NCI-H82 treated with DMSO at 0.1 percent for 48 hours (cell line): Measurements from ENCODE around the gene PLA2G2A.
"Not testable (repeated sequence)": the region's sequence is repeated elsewhere in the genome, so short reads cannot be mapped to it uniquely, and the experiment has no call there.

Experiments used
- DNase-seq: peaks from one replicate; lab custom pipeline; 2025; ENCODE audit not compliant: unreplicated experiment; lab: John Stamatoyannopoulos, UW

The PLA2G2A gene, protein sequence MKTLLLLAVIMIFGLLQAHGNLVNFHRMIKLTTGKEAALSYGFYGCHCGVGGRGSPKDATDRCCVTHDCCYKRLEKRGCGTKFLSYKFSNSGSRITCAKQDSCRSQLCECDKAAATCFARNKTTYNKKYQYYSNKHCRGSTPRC

GRCh38 chr1:19979494-19979977 lies at the start of gene PLA2G2A:
TSS of gene PLA2G2A (minus strand) at chr1:19979618. CDS start at chr1:19978773, 845 bp downstream.
- DNase-seq, result no peak

DNA sequence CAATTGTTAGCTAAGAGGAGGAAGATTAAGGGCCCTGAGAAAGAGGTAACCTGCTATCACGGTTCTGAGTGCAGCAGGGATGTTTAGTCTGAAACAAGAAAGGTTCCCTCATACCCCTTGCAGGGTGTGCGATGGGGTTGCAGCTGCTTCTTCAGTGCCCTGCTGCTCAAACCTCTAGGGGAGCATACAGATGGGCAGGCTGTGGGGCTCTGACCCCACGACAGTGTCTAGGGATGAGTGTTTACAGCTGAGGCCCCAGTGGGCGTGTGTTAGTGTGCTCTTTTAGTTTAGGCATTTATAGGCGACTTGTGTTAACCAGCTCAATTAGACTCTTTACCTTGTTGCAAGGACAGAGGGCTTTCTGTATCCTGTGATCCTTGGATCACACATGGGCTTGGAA lies 49.3 kb upstream of the PLA2G2A start:
- no peak for DNase-seq

DNA sequence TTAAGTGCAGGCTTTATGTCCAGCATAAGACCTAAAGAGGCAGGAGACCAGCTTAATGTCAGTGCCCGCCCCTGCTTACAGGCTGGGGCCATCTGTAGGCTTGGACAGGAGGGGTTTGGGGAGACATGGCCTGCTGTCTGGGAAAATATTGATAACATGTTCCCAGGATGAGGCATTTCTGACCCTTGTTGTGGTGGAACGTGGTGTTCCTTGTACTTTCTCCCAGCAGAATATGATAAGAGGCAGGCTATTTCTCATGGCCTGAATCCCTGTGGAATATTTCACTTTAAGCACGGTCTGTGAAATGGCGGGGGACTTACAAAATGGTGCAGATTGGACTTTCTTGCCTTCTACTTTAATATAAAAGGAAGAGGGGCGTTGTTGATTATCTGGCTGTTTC lies 48.7 kb upstream of the PLA2G2A start:
- DNase-seq, result no peak

DNA sequence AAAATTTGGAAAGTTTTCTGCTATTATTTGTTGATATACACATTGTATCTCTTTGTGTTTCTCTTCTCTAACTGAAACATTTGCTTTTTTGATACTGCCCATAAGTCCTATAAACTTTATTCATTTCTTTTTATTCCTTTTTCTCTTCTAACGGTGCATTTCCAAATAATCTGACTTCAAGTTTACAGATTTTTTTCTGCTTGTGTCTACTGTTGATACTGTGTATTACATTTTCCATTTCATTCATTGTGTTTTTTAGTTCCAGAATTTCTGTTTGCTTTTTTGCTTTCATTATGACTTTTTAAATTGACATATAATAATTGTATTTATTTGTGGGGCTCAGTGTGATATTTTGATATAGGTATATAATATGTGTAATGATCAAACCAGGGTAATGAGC lies 38.3 kb upstream of the PLA2G2A start:
- DNase-seq, result no peak

DNA sequence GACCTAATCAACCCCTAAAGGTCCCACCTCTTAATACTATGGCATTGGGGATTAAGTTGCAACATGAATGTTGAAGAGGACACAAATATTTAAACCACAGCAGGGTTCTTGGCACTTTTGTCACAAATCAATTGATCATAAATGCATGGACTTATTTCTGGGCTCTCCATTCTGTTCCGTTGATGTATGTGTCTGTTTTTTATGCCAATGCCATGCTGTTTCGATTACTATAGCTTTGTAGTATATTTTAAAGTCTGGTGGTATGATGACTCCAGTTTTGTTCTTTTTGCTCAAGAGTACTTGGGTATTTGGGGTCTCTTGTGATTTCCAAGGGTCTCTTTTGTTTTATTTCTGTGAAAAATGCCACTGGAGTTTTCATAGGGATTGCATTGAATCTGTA lies 34.7 kb upstream of the PLA2G2A start:
- no peak for DNase-seq

DNA sequence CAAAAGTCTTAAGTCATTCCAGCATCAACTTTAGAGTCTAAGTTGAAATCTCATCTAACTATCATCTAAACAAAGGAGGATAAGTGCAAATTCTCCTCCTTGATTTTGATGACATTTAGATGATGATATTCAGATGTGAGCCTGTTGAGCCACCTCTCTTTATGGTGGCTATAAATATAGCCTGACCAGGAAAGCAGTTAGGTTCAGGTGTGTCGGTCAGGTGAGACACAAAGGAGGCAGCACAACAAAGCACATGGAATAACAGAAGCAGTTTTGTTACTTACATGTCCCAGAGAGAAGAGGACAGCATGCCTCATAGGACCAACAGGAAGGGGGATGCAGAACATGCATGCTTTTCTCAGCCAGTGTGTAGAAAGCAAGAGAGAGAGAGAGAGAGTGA lies 30.6 kb upstream of the PLA2G2A start:
- no peak for DNase-seq

- DNase-seq, result no peak
These were observed 29.8 kb upstream of the PLA2G2A start for GRCh38 chr1:20009212-20009611.

DNA sequence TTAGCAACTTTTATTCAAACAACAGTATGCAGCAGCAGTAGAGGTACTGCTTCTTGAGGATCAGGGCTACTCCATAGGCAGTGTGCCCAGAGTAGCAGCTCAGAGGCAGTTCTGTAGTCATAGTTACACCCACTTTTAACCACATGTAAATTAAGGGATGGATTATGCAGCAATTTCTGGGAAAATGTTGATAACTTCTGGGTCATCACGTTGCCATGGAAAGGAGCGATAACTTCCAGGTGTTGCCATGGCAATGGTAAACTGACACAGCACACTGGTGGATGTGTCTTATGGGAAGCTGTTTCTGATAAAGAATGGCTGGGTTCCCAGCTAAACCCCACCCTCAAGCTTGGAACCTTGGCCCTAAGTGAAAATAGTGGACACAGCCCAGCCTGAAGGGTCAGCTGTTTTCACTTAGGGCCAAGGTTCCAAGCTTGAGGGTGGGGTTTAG lies 29.0 kb upstream of the PLA2G2A start:
- DNase-seq, result no peak

- DNase-seq, result not testable (repeated sequence)
These were observed 19.4 kb upstream of the PLA2G2A start for GRCh38 chr1:19998823-19999222.

DNA sequence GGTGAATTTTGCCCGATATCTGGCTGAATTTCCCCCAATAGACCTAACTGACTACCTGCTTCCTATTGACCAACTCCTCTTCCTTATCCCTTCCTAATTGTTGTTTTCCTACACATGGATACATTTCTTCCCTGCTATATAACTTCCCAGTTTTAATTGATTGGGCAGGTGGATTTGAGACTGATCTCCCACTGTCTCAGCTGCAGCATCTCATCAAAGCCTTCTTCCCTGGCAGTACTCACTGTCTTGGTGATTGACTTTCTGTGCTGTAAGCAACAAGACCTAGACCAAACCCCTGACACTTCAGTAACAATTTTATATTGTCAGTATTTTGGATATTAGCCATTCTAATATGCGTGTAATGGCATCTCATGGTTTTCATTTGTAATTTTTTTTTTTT lies 11.3 kb upstream of the PLA2G2A start:
- DNase-seq, result no peak

DNA sequence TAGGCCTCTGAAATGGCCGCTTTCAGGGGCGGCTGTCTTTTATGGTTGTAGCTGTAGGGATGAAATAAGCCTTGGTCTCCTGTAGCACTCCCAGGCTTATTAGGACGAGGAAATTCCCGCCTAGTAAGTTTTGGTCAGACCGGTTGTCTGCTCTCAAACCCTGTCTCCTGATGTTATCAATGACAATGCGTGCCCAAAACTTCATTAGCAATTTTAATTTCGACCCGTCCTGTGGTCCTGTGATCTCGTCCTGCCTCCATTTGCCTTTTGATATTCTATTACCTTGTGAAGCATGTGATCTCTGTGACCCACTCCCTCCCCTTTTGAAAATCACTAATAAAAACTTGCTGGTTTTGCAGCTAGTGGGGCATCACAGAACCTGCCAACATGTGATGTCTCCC lies 10.8 kb upstream of the PLA2G2A start:
- DNase-seq, result not testable (repeated sequence)

DNA sequence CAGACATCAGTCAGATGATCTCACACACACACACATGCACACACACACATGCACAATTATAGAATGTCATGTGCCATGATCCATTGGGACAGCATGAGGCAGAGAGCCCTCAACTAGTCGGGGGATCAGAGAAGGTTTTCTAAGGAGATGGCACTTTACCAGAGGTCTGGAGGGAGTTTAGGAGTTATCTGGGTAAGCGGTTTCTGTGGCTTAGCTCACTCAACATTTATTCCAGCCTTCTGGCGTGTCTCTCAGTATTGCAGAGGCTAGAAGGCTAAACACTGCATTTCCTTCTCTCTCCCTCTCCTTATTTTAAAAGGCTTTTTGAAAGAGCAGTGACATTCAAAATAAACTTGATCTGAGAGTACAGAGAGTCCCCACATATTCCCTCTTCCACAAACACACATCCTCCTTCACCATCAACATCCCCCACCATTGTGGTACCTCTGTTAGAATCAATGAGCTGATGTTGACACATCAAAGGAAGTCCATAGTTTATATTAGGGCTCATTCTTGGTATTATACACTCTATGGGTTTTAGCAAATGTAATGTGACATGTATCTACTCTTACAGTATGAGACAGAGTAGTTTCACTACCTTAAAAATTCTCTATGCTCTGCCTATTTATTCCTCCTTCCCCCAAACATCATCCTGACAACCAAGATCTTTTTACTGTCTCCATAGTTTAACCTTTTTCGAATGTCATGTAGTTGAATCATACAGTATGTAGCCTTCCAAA lies 9.0 kb upstream of the PLA2G2A start:
- no peak for DNase-seq

DNA sequence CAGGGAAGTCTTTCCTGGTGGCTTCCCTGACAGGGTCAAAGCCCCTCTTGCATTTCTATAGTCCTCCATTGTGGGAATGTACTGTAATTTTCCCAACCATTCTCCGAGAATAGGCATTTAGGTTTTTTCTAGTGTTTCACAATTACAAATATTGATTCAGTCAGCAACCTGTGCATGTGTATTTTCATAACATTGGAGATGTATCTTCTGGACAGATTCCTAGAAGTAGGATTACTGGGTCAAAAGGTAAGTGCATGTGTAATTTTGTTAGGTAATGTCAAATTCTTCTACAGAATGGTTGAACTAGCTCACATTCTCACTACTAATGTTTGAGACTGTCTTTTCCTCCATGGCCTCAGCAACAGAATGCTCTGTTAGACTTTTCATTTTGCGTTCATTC lies 8.3 kb upstream of the PLA2G2A start:
- no peak for DNase-seq

DNA sequence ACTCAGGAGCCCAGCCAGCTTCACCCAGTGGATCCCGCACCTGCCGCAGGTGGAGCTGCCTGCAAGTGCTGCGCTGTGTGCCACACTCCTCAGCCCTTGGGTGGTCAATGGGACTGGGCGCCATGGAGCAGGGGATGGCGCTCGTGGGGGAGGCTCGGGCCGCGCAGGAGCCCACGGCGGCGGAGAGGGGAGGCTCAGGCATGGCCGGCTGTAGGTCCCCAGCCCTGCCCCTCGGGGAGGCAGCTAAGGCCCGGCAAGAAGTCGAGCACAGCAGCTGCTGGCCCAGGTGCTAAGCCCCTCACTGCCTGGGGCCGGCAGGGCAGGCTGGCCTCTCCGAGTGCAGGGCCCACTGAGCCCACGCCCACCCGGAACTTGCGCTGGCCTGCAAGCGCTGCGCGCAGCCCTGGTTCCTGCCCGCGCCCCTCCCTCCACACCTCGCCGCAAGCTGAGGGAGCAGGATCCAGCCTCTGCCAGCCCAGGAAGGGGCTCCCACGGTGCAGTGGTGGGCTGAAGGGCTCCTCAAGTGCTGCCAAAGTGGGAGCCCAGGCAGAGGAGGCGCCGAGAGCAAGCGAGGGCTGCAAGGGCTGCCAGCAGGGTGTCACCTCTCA lies 5.1 kb upstream of the PLA2G2A start:
- DNase-seq, result not testable (repeated sequence)

- DNase-seq, result no peak
These were observed 2.3 kb upstream of the PLA2G2A start for GRCh38 chr1:19981507-19982312.

- DNase-seq, result no peak
These were observed 1.7 kb upstream of the PLA2G2A start for GRCh38 chr1:19981170-19981506.

- no peak for DNase-seq
These were observed 896 bp upstream of the PLA2G2A start for GRCh38 chr1:19980314-19980713.

GRCh38 chr1:19978143-19978542 lies 1.3 kb downstream of the PLA2G2A start:
- no peak for DNase-seq

- no peak for DNase-seq
These were observed 3.0 kb downstream of the PLA2G2A start for GRCh38 chr1:19976317-19977003.

GRCh38 chr1:19975423-19976193 lies 3.8 kb downstream of the PLA2G2A start:
- DNase-seq, result no peak
